H9 (cell line): ENCODE results near the gene HS3ST4. TPM values are rescaled to one million over a fixed set of nuclear protein-coding genes. Genes with fewer than 3 reads are reported as not detected.

Experiments used
- DNase-seq: peaks from one replicate; pipeline ENCODE4 v3.0.0-alpha.2; 2017
- H2AFZ ChIP-seq: one replicate; pipeline ENCODE4 v1.6.1; 2013; ENCODE audit warnings: mild to moderate bottlenecking, low read length, control low read depth, moderate library complexity
- H2AK5ac ChIP-seq: 2 replicates; pipeline ENCODE4 v1.6.1; 2013; ENCODE audit warnings: low read length, control low read depth, mixed read lengths; ENCODE audit not compliant: insufficient read length
- H2BK120ac ChIP-seq: one replicate; pipeline ENCODE4 v1.6.1; 2013; ENCODE audit warnings: low read depth, mild to moderate bottlenecking, low read length, control low read depth, inconsistent platforms; ENCODE audit not compliant: poor library complexity, severe bottlenecking
- H2BK12ac ChIP-seq: 2 replicates; pipeline ENCODE4 v1.6.1; 2013; ENCODE audit warnings: low read length, control low read depth, mixed read lengths, low read depth; ENCODE audit not compliant: insufficient read length
- H2BK15ac ChIP-seq: 2 replicates; pipeline ENCODE4 v1.6.1; 2013; ENCODE audit warnings: low read depth, low read length, control low read depth
- H2BK20ac ChIP-seq: one replicate; pipeline ENCODE4 v1.6.1; 2013; ENCODE audit warnings: low read depth, mild to moderate bottlenecking, low read length, control low read depth, inconsistent platforms; ENCODE audit not compliant: poor library complexity, severe bottlenecking
- H2BK5ac ChIP-seq: 2 replicates; pipeline ENCODE4 v1.6.1; 2013; ENCODE audit warnings: low read length, control low read depth, mixed read lengths; ENCODE audit not compliant: insufficient read length
- H3K14ac ChIP-seq: 2 replicates; pipeline ENCODE4 v1.6.1; 2013; ENCODE audit warnings: low read length, control low read depth; ENCODE audit not compliant: insufficient read depth
- H3K18ac ChIP-seq: 2 replicates; pipeline ENCODE4 v1.6.1; 2013; ENCODE audit warnings: low read depth, mild to moderate bottlenecking, mixed read lengths, low read length, control low read depth; ENCODE audit not compliant: insufficient read length
- H3K23ac ChIP-seq: 2 replicates; pipeline ENCODE4 v1.6.1; 2013; ENCODE audit warnings: low read length, control low read depth, mixed read lengths, low read depth; ENCODE audit not compliant: insufficient read length
- H3K23me2 ChIP-seq: 2 replicates; pipeline ENCODE4 v1.6.1; 2013; ENCODE audit warnings: low read depth, mild to moderate bottlenecking, mixed read lengths, low read length, control low read depth; ENCODE audit not compliant: insufficient read length, poor library complexity, severe bottlenecking
- H3K27ac ChIP-seq: 2 replicates; pipeline ENCODE4 v1.5.1; 2013; ENCODE audit warnings: low read length, control low read depth, mixed read lengths, low read depth; ENCODE audit not compliant: insufficient read length
- H3K27me3 ChIP-seq: 2 replicates; pipeline ENCODE4 v1.6.1; 2013; ENCODE audit warnings: low read length, control low read depth, inconsistent platforms; ENCODE audit not compliant: insufficient read depth
- H3K4ac ChIP-seq: 2 replicates; pipeline ENCODE4 v1.6.1; 2013; ENCODE audit warnings: low read depth, mild to moderate bottlenecking, control low read depth, inconsistent platforms, low read length, moderate library complexity
- H3K4me1 ChIP-seq: 2 replicates; pipeline ENCODE4 v1.6.1; 2013; ENCODE audit warnings: low read length, control low read depth, inconsistent platforms; ENCODE audit not compliant: insufficient read depth
- H3K4me2 ChIP-seq: 2 replicates; pipeline ENCODE4 v1.6.1; 2013; ENCODE audit warnings: low read length, control low read depth, mixed read lengths; ENCODE audit not compliant: insufficient read length, insufficient read depth
- H3K56ac ChIP-seq: 2 replicates; pipeline ENCODE4 v1.6.1; 2013; ENCODE audit warnings: low read depth, mild to moderate bottlenecking, mixed read lengths, low read length, control low read depth; ENCODE audit not compliant: insufficient read length
- H3K79me1 ChIP-seq: 2 replicates; pipeline ENCODE4 v1.6.1; 2013; ENCODE audit warnings: low read depth, mild to moderate bottlenecking, moderate library complexity, low read length, control low read depth, inconsistent platforms; ENCODE audit not compliant: insufficient read depth, poor library complexity, severe bottlenecking
- H3K79me2 ChIP-seq: 2 replicates; pipeline ENCODE4 v1.6.1; 2013; ENCODE audit warnings: low read length, control low read depth, inconsistent platforms; ENCODE audit not compliant: insufficient read depth
- H3K9ac ChIP-seq: 2 replicates; pipeline ENCODE4 v1.6.1; 2013; ENCODE audit warnings: low read length, control low read depth, mixed read lengths; ENCODE audit not compliant: insufficient read length; ENCODE audit errors: extremely low read depth
- H3K9me3 ChIP-seq: one replicate; pipeline ENCODE4 v1.6.1; 2013; ENCODE audit warnings: low read depth, low read length, inconsistent platforms; ENCODE audit not compliant: control insufficient read depth
- H3T11ph ChIP-seq: one replicate; pipeline ENCODE4 v1.6.1; 2013; ENCODE audit warnings: mild to moderate bottlenecking, low read length, control low read depth, inconsistent platforms
- H4K20me1 ChIP-seq: one replicate; pipeline ENCODE4 v1.6.1; 2013; ENCODE audit not compliant: control insufficient read depth, insufficient read length, insufficient read depth
- H4K5ac ChIP-seq: 2 replicates; pipeline ENCODE4 v1.6.1; 2013; ENCODE audit warnings: low read depth, mild to moderate bottlenecking, mixed read lengths, low read length, control low read depth; ENCODE audit not compliant: insufficient read length
- H4K8ac ChIP-seq: replicated peaks from 2 replicates; pipeline ENCODE4 v1.6.1; 2013; ENCODE audit warnings: low read length, control low read depth, mixed read lengths, low read depth; ENCODE audit not compliant: insufficient read length
- H4K91ac ChIP-seq: 2 replicates; pipeline ENCODE4 v1.6.1; 2013; ENCODE audit warnings: low read depth, mild to moderate bottlenecking, moderate library complexity, mixed read lengths, low read length, control low read depth; ENCODE audit not compliant: insufficient read length
- H3K27ac Mint-ChIP-seq, 3 experiments: 2 replicates in 2 of 3; 3 replicates in 1 of 3; pipeline ENCODE4 v1.8.0; 2020 to 2021; ENCODE audit warnings: mixed read lengths in 3 of 3, mild to moderate bottlenecking in 1 of 3, moderate library complexity in 1 of 3
- H3K27me3 Mint-ChIP-seq: 2 replicates; pipeline ENCODE4 v1.8.0; 2021; ENCODE audit warnings: low read depth, mild to moderate bottlenecking, moderate library complexity, mixed read lengths
- H3K36me3 Mint-ChIP-seq, 3 experiments: 2 replicates in 2 of 3; 3 replicates in 1 of 3; pipeline ENCODE4 v1.8.0; 2020 to 2021; ENCODE audit warnings: low read depth in 3 of 3, mixed read lengths in 3 of 3; ENCODE audit not compliant: insufficient read depth in 1 of 3
- H3K4me1 Mint-ChIP-seq, 2 experiments: 2 replicates each; pipeline ENCODE4 v1.8.0; 2020; ENCODE audit warnings: mixed read lengths in 2 of 2
- H3K4me3 Mint-ChIP-seq, 2 experiments: 2 replicates in 1 of 2; 3 replicates in 1 of 2; pipeline ENCODE4 v1.8.0; 2020 to 2021; ENCODE audit warnings: mild to moderate bottlenecking in 2 of 2, mixed read lengths in 2 of 2, moderate library complexity in 1 of 2
- H3K9me3 Mint-ChIP-seq, 2 experiments: 2 replicates in 1 of 2; 3 replicates in 1 of 2; pipeline ENCODE4 v1.8.0; 2020; ENCODE audit warnings: mild to moderate bottlenecking in 2 of 2, mixed read lengths in 2 of 2, moderate library complexity in 1 of 2
- WGBS: extraction: QIAGEN DNeasy Blood & Tissue Kit; methylation state at CpG from one replicate; pipeline ENCODE4 v1.1.7; 2013; ENCODE audit warnings: missing lambda C conversion rate, low lambda C conversion rate, mixed read lengths; ENCODE audit not compliant: insufficient read length; ENCODE audit errors: extremely low coverage; 5-methylcytosine and 5-hydroxymethylcytosine counted together
- total RNA-seq: library from RNA; stranded (reverse); gene quantifications from 2 replicates; pipeline ENCODE4 v1.2.1, GENCODE V29; 2021
- TF ChIP-seq, protein P1 (sequence below): fragments of 200-600 bp; sonication (generic); conservative IDR thresholded peaks from 3 replicates; pipeline ENCODE4 v1.8.0; 2021; ENCODE audit warnings: antibody characterized with exemption, mild to moderate bottlenecking

Gene HS3ST4
- total RNA-seq, 1 experiment from 2014 or later = 1.7 TPM

DNA sequence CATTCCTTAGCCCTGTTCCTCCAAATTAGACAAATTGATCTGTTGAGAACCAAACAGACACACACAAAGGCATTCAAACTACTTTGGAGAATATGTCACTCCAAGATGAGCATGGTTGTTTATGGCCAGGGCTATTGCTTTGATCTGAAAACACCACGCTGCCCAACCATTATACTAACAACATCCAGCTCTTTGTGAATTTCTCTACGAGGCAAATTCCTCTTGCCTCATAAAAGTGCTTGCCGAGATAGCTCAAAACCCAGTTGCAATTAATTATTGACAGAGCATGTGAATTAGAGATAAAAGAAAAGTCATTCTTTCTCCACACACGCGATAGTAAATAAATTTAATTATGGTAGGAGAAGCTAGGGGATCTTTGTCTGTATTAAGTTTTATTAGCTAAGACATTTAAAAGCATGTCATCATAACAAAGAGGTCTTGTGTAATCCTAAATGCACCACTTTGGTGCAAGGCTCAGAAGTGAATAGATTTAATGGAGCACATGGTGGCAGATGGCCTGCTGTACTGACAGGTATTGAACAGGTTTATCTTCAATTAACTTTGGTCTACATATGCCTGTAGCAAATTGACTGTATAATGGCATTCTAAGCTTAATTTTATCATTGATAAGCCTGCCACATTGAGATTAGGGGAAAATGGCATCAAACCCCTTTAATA lies 441.8 kb downstream of the HS3ST4 start:
- Histone ChIP-seq H3K18ac (no peak overlapping the region), H4K20me1 (no peaks in the 10 kb centered on the region), H3K79me1 (no peaks in the 10 kb centered on the region), H3K9ac (no peak overlapping the region), H4K8ac (no peak overlapping the region), H3K4me1 (peaks cover 4% of the 10 kb centered on the region; the same call in 1 of the 2 replicates), H4K5ac (no peak overlapping the region), H3K23ac (no peak overlapping the region), H4K91ac (no peak overlapping the region), H3K27ac (no peak overlapping the region), H2BK20ac (no peak overlapping the region), H2AFZ (no peak overlapping the region), H2BK15ac (no peak overlapping the region), H3K4me2 (no peak overlapping the region), H2BK5ac (no peak overlapping the region), H3K23me2 (no peaks in the 10 kb centered on the region), H3K4ac (no peak overlapping the region), H2AK5ac (no peak overlapping the region), H2BK12ac (no peak overlapping the region), H2BK120ac (no peak overlapping the region), H3T11ph (no peak overlapping the region), H3K27me3 (no peaks in the 10 kb centered on the region), H3K56ac (no peak overlapping the region), H3K9me3 (no peaks in the 10 kb centered on the region), H3K79me2 (no peaks in the 10 kb centered on the region), H3K14ac (no peak overlapping the region)
- no peaks in the 10 kb centered on the region; a peak in 1 of 7 replicates for H3K36me3 Mint-ChIP-seq
- TF ChIP-seq, protein P1, sequence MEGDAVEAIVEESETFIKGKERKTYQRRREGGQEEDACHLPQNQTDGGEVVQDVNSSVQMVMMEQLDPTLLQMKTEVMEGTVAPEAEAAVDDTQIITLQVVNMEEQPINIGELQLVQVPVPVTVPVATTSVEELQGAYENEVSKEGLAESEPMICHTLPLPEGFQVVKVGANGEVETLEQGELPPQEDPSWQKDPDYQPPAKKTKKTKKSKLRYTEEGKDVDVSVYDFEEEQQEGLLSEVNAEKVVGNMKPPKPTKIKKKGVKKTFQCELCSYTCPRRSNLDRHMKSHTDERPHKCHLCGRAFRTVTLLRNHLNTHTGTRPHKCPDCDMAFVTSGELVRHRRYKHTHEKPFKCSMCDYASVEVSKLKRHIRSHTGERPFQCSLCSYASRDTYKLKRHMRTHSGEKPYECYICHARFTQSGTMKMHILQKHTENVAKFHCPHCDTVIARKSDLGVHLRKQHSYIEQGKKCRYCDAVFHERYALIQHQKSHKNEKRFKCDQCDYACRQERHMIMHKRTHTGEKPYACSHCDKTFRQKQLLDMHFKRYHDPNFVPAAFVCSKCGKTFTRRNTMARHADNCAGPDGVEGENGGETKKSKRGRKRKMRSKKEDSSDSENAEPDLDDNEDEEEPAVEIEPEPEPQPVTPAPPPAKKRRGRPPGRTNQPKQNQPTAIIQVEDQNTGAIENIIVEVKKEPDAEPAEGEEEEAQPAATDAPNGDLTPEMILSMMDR = no peak
- no peak overlapping the region for H3K4me3 Mint-ChIP-seq
- no peaks in the 10 kb centered on the region for H3K9me3 Mint-ChIP-seq
- H3K27ac Mint-ChIP-seq = no peak overlapping the region
- no peak for DNase-seq
- H3K27me3 Mint-ChIP-seq = peaks cover 3% of the 10 kb centered on the region
- WGBS = no CpG with 5 or more reads among the region's 5 CpGs
- H3K4me1 Mint-ChIP-seq = peaks cover 29 to 32% of the 10 kb centered on the region in 2 experiments
